ENCODE measurements around the gene PRKG1. TPM values are rescaled to one million over a fixed set of nuclear protein-coding genes. Genes with fewer than 3 reads are reported as not detected.

Gene PRKG1
- total and polyA plus RNA-seq, 12 donors, result 3.8 to 48.1 (median 29.9) TPM

GRCh38 chr10:51522858-51523257, 448.6 kb downstream of the PRKG1 start:
- H3K27me3 ChIP-seq, result no peaks in the 10 kb centered on the region
- intact Hi-C loops (cut with DNase I), result loop anchor here in 1 of 10 donors (10.0 kb wide), 1 partner anchor 458 kb away; no protein-coding TSS in a partner anchor
- 79 to 81% methylated on average over 3 of the region's 3 CpGs for WGBS, 2 donors
- TF ChIP-seq CTCF (IDR thresholded peaks at IDR 0.05), result no peak
- H3K9me3 ChIP-seq, result peaks cover 0 to 3% (median 0%) of the 10 kb centered on the region in 11 donors
- H3K27ac ChIP-seq, result no peak overlapping the region
- H3K4me3 ChIP-seq, result no peak overlapping the region
- no peak for DNase-seq
- no peak for ATAC-seq
- peaks cover 0 to 16% (median 2%) of the 10 kb centered on the region in 9 donors for H3K4me1 ChIP-seq
- no peaks in the 10 kb centered on the region for H3K36me3 ChIP-seq

- Histone ChIP-seq H3K27me3 (no peaks in the 10 kb centered on the region), H3K4me3 (no peak overlapping the region), H3K4me1 (peaks cover 0 to 22% (median 5%) of the 10 kb centered on the region in 9 donors), H3K27ac (no peak overlapping the region), H3K36me3 (no peaks in the 10 kb centered on the region), H3K9me3 (peaks cover 0 to 3% (median 0%) of the 10 kb centered on the region in 11 donors)
- DNase-seq (no peak), ATAC-seq (no peak)
- intact Hi-C loops (cut with DNase I), result loop anchor here in 1 of 10 donors (10.0 kb wide), 1 partner anchor 459 kb away; no protein-coding TSS in a partner anchor
- no peak for TF ChIP-seq CTCF (IDR thresholded peaks at IDR 0.05)
Measured at GRCh38 chr10:51523440-51523839, 449.2 kb downstream of the PRKG1 start.

GRCh38 chr10:51524041-51524440, 449.8 kb downstream of the PRKG1 start:
- ATAC-seq (no peak), DNase-seq (no peak)
- TF ChIP-seq CTCF (IDR thresholded peaks at IDR 0.05), result no peak
- intact Hi-C loops (cut with DNase I), result loop anchor here in 1 of 10 donors (10.0 kb wide), 1 partner anchor 459 kb away; no protein-coding TSS in a partner anchor
- WGBS, 2 donors, result 68 to 78% methylated on average over 1 of the region's 1 CpG
- Histone ChIP-seq H3K4me3 (no peak overlapping the region), H3K27ac (no peak overlapping the region), H3K4me1 (peaks cover 0 to 27% (median 7%) of the 10 kb centered on the region in 9 donors), H3K9me3 (no peaks in the 10 kb centered on the region), H3K36me3 (no peaks in the 10 kb centered on the region), H3K27me3 (no peaks in the 10 kb centered on the region)

- intact Hi-C loops (cut with DNase I), result loop anchor here in 1 of 10 donors (10.0 kb wide), 1 partner anchor 463 kb away; no protein-coding TSS in a partner anchor
- no peaks in the 10 kb centered on the region for H3K36me3 ChIP-seq
- H3K4me1 ChIP-seq, result peaks cover 0 to 20% (median 7%) of the 10 kb centered on the region in 9 donors
- DNase-seq, result no peak
- TF ChIP-seq CTCF (IDR thresholded peaks at IDR 0.05), result no peak
- peak overlapping the region in 4 of 10 donors; percentile 16 to 28 (median 18) for H3K27ac ChIP-seq
- no peaks in the 10 kb centered on the region for H3K9me3 ChIP-seq
- WGBS, 2 donors, result 53% methylated on average over 11 of the region's 11 CpGs
- no peaks in the 10 kb centered on the region for H3K27me3 ChIP-seq
- ATAC-seq, result no peak
- peak overlapping the region in 3 of 10 donors; percentile 3 to 16 (median 4) for H3K4me3 ChIP-seq
Measured at GRCh38 chr10:51527522-51528219, 453.4 kb downstream of the PRKG1 start.
